HepG2 (cell line): ENCODE results near the gene PARP3. TPM values are rescaled to one million over a fixed set of nuclear protein-coding genes. Genes with fewer than 3 reads are reported as not detected.

Source experiments
- CCAR2 ChIP-seq: fragments of 200-400 bp; formaldehyde crosslinking; optimal IDR thresholded peaks from 2 replicates; pipeline ENCODE3; 2018; ENCODE audit warnings: low read depth, mild to moderate bottlenecking, low read length, moderate library complexity
- CHD4 ChIP-seq: fragments of 200-600 bp; sonication (generic); IDR thresholded peaks from 2 replicates; pipeline ENCODE4 v1.7.0; 2017; ENCODE audit warnings: mild to moderate bottlenecking, low read length, borderline replicate concordance
- KDM4B ChIP-seq: sonication (generic); formaldehyde crosslinking; IDR thresholded peaks from 2 replicates; pipeline ENCODE4 v1.4.0; 2020; ENCODE audit warnings: missing genetic modification reagents
- MTF2 ChIP-seq: sonication (generic); formaldehyde crosslinking; IDR thresholded peaks from 2 replicates; pipeline ENCODE4 v1.5.0; 2020; ENCODE audit warnings: missing genetic modification reagents, borderline replicate concordance
- ONECUT2 ChIP-seq: sonication (generic); formaldehyde crosslinking; IDR thresholded peaks from 2 replicates; pipeline ENCODE4 v1.4.0; 2020; ENCODE audit warnings: missing genetic modification reagents
- RXRB ChIP-seq: IDR thresholded peaks from 2 replicates; pipeline ENCODE4 v1.6.1; 2016; ENCODE audit warnings: borderline replicate concordance, missing genetic modification reagents, missing compliant biosample characterization
- U2AF2 ChIP-seq: fragments of 200-400 bp; formaldehyde crosslinking; IDR thresholded peaks from 2 replicates; pipeline ENCODE4 v1.6.1; 2017; ENCODE audit warnings: low read depth, mild to moderate bottlenecking, low read length
- ZNF124 ChIP-seq: sonication (generic); formaldehyde crosslinking; IDR thresholded peaks from 2 replicates; pipeline ENCODE4 v1.4.0; 2020; ENCODE audit warnings: missing genetic modification reagents
- ZNF143 ChIP-seq: sonication (generic); formaldehyde crosslinking; IDR thresholded peaks from 2 replicates; pipeline ENCODE4 v1.4.0; 2020; ENCODE audit warnings: missing genetic modification reagents
- ZNF333 ChIP-seq: sonication (generic); formaldehyde crosslinking; IDR thresholded peaks from 2 replicates; pipeline ENCODE4 v1.4.0; 2020; ENCODE audit warnings: mild to moderate bottlenecking, missing genetic modification reagents, borderline replicate concordance
- ZNF460 ChIP-seq: sonication (generic); formaldehyde crosslinking; IDR thresholded peaks from 2 replicates; pipeline ENCODE4 v1.5.1; 2020; ENCODE audit warnings: missing genetic modification reagents, mild to moderate bottlenecking, borderline replicate concordance
- polyA plus RNA-seq, 8 experiments: library from polyadenylated mRNA; depleted of rRNA in 3 of 8; stranded (reverse) in 7 of 8; unstranded in 1 of 8; fragments of >200 nt; fragmentation: Illumina TruSeq in 4 of 8; extraction: Trizol in 4 of 8; gene quantifications; 2 replicates each; pipeline versions ENCODE4 v1.2.1 to v1.2.3, GENCODE V29; 2011 to 2016; ENCODE audit warnings: low read depth in 4 of 8, missing spikeins in 1 of 8, mixed read lengths in 1 of 8; ENCODE audit not compliant: insufficient read depth in 1 of 8
- total RNA-seq, 5 experiments: library from RNA; depleted of rRNA; stranded (reverse); fragments of >200 nt; fragmentation: Illumina TruSeq; extraction: Trizol; gene quantifications; 2 replicates each; pipeline ENCODE4 v1.2.3, GENCODE V29; 2016; ENCODE audit warnings: low read depth in 1 of 5
- TF ChIP-seq, protein P1 (sequence below): sonication (generic); formaldehyde crosslinking; conservative IDR thresholded peaks from 2 replicates; pipeline ENCODE4 v1.8.0; 2022; ENCODE audit warnings: low read depth, missing genetic modification reagents
- TF ChIP-seq, protein P2 (sequence below): sonication (generic); formaldehyde crosslinking; IDR thresholded peaks from 2 replicates; pipeline ENCODE4 v1.4.0; 2020; ENCODE audit warnings: missing genetic modification reagents
- TF ChIP-seq, protein P3 (sequence below), 2 experiments: sonication (generic) in 1 of 2; formaldehyde crosslinking in 1 of 2; IDR thresholded peaks; 2 replicates each; pipeline versions ENCODE4 v1.6.1 to v1.9.0; 2014 to 2022; ENCODE audit warnings: antibody characterized with exemption in 1 of 2, borderline replicate concordance in 1 of 2, inconsistent platforms in 1 of 2, low read depth in 1 of 2, missing genetic modification reagents in 1 of 2
- TF ChIP-seq, protein P4 (sequence below): sonication (generic); formaldehyde crosslinking; IDR thresholded peaks from 2 replicates; pipeline ENCODE4 v1.8.1; 2023; ENCODE audit warnings: mild to moderate bottlenecking, missing genetic modification reagents
- TF ChIP-seq, protein P5 (sequence below): sonication (generic); formaldehyde crosslinking; IDR thresholded peaks from 2 replicates; pipeline ENCODE4 v1.8.1; 2023; ENCODE audit warnings: missing genetic modification reagents, mild to moderate bottlenecking, borderline replicate concordance
- TF ChIP-seq, protein P6 (sequence below): sonication (generic); formaldehyde crosslinking; IDR thresholded peaks from 2 replicates; pipeline ENCODE4 v1.4.0; 2020; ENCODE audit warnings: missing genetic modification reagents

The PARP3 gene
- total and polyA plus RNA-seq, 2 of the 13 experiments (the other 11 are each of a cell fraction or from before 2014, with no cell fraction given): 11.2 to 21.5 TPM

DNA sequence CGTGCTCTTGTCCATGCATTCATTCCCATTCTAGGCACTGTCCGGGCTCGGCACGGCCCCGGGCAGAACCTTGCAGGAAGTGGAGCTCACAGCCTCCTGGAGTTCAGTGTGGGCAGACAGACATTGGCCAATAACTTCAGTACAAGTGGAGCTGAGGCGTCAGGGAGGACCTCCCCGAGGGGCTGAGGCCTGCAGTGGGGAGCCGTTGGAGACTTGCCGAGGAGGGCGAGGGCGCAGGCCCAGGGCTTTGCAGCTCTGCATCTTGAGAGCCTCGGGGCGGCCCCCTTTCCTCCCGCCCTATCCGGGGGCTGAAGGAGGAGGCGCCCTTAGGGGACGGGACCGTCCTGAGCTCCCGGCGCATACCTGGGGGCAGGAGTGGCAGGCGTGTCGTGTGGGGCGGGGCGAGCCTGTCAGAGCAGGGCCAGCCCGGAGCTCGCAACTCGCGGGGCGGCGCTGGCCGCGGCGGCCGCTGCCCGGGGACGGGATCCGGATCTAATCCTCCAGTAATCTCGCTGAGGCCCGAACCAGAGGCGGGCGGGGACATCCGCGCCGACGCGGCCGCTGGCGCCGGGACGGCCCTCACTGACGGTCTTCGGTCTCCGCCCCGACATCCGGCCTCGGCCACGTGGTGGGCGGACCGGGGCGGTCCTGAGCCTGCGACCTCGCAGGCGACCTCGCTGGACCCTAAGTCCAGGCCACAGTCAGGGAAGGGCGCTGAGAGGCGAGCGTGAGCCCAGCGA lies 40.8 kb downstream of the PARP3 start, which contains the start of gene ACY1 (continued):
- TF ChIP-seq, protein P1, sequence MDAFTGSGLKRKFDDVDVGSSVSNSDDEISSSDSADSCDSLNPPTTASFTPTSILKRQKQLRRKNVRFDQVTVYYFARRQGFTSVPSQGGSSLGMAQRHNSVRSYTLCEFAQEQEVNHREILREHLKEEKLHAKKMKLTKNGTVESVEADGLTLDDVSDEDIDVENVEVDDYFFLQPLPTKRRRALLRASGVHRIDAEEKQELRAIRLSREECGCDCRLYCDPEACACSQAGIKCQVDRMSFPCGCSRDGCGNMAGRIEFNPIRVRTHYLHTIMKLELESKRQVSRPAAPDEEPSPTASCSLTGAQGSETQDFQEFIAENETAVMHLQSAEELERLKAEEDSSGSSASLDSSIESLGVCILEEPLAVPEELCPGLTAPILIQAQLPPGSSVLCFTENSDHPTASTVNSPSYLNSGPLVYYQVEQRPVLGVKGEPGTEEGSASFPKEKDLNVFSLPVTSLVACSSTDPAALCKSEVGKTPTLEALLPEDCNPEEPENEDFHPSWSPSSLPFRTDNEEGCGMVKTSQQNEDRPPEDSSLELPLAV (CRISPR knock-in tag): 0 out of 2 replicates have a peak, but pooled peaks have one; percentile 11
- peak; percentile 69; the same call in 1 of the 2 replicates for TF ChIP-seq KDM4B (CRISPR knock-in tag)
- TF ChIP-seq ONECUT2: no peak; the same call in 1 of the 2 replicates
- TF ChIP-seq MTF2 (CRISPR knock-in tag): no peak
- peak; percentile 57; the same call in 1 of the 2 replicates for TF ChIP-seq ZNF143 (CRISPR knock-in tag)
- TF ChIP-seq, protein P2, sequence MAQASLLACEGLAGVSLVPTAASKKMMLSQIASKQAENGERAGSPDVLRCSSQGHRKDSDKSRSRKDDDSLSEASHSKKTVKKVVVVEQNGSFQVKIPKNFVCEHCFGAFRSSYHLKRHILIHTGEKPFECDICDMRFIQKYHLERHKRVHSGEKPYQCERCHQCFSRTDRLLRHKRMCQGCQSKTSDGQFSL (CRISPR knock-in tag): no peak; the same call in 1 of the 2 replicates
- peak; percentile 85; the same call in 1 of the 2 replicates for TF ChIP-seq ZNF333 (CRISPR knock-in tag)
- TF ChIP-seq, protein P3, sequence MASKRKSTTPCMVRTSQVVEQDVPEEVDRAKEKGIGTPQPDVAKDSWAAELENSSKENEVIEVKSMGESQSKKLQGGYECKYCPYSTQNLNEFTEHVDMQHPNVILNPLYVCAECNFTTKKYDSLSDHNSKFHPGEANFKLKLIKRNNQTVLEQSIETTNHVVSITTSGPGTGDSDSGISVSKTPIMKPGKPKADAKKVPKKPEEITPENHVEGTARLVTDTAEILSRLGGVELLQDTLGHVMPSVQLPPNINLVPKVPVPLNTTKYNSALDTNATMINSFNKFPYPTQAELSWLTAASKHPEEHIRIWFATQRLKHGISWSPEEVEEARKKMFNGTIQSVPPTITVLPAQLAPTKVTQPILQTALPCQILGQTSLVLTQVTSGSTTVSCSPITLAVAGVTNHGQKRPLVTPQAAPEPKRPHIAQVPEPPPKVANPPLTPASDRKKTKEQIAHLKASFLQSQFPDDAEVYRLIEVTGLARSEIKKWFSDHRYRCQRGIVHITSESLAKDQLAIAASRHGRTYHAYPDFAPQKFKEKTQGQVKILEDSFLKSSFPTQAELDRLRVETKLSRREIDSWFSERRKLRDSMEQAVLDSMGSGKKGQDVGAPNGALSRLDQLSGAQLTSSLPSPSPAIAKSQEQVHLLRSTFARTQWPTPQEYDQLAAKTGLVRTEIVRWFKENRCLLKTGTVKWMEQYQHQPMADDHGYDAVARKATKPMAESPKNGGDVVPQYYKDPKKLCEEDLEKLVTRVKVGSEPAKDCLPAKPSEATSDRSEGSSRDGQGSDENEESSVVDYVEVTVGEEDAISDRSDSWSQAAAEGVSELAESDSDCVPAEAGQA (IDR thresholded peaks at IDR 0.05; ENCODE audit: low read depth): no peak; the same call in 1 of the 2 replicates
- TF ChIP-seq, protein P3 (CRISPR knock-in tag; IDR thresholded peaks at IDR 0.05; ENCODE audit: borderline replicate concordance): no peak
- TF ChIP-seq, protein P4, sequence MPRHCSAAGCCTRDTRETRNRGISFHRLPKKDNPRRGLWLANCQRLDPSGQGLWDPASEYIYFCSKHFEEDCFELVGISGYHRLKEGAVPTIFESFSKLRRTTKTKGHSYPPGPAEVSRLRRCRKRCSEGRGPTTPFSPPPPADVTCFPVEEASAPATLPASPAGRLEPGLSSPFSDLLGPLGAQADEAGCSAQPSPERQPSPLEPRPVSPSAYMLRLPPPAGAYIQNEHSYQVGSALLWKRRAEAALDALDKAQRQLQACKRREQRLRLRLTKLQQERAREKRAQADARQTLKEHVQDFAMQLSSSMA (CRISPR knock-in tag): peak; percentile 80; the same call in 1 of the 2 replicates
- peak; percentile 88 for TF ChIP-seq RXRB (CRISPR knock-in tag)
- TF ChIP-seq ZNF124 (CRISPR knock-in tag): peak; percentile 81
- TF ChIP-seq U2AF2: no peak
- TF ChIP-seq, protein P5, sequence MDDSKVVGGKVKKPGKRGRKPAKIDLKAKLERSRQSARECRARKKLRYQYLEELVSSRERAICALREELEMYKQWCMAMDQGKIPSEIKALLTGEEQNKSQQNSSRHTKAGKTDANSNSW: 0 out of 2 replicates have a peak, but pooled peaks have one; percentile 54
- no peak for TF ChIP-seq CHD4
- no peak for TF ChIP-seq CCAR2
- TF ChIP-seq ZNF460 (CRISPR knock-in tag): no peak; the same call in 1 of the 2 replicates
- TF ChIP-seq, protein P6, sequence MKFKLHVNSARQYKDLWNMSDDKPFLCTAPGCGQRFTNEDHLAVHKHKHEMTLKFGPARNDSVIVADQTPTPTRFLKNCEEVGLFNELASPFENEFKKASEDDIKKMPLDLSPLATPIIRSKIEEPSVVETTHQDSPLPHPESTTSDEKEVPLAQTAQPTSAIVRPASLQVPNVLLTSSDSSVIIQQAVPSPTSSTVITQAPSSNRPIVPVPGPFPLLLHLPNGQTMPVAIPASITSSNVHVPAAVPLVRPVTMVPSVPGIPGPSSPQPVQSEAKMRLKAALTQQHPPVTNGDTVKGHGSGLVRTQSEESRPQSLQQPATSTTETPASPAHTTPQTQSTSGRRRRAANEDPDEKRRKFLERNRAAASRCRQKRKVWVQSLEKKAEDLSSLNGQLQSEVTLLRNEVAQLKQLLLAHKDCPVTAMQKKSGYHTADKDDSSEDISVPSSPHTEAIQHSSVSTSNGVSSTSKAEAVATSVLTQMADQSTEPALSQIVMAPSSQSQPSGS (CRISPR knock-in tag): peak; percentile 16; the same call in 1 of the 2 replicates
